ENCODE data around the gene SLC52A1.
"Not testable (repeated sequence)": the region's sequence is repeated elsewhere in the genome, so short reads cannot be mapped to it uniquely, and the experiment has no call there.

Gene SLC52A1

GRCh38 chr17:5032865-5033264, 2.4 kb downstream of the SLC52A1 start:
- no peak overlapping the region for H3K4me2 ChIP-seq (ENCODE audit: low read length, poor library complexity, severe bottlenecking)
- no peaks in the 10 kb centered on the region for H3K36me3 ChIP-seq (ENCODE audit: control insufficient read depth in 1 of 2, insufficient read depth in 2 of 2, low read depth in 1 of 2, low read length in 2 of 2)
- WGBS: 94% methylated on average over 6 of the region's 6 CpGs
- H2AFZ ChIP-seq (ENCODE audit: low read depth, low read length): no peak overlapping the region
- no peaks in the 10 kb centered on the region for H3K79me1 ChIP-seq (replicated peaks; ENCODE audit: low read length, poor library complexity, severe bottlenecking)
- H3K4ac ChIP-seq (ENCODE audit: low read depth in 1 of 2, low read length in 2 of 2): no peak overlapping the region
- H3K4me3 ChIP-seq (ENCODE audit: insufficient read depth in 1 of 2, low read depth in 1 of 2, low read length in 2 of 2): no peak overlapping the region
- peak overlapping the region in 1 of 2 experiments; percentile 79 for H3K14ac ChIP-seq (ENCODE audit: low read length in 2 of 2)
- peak overlapping the region in 1 of 2 experiments; percentile 13 for H2BK12ac ChIP-seq (ENCODE audit: low read length in 2 of 2)
- H4K91ac ChIP-seq (ENCODE audit: low read length): no peak overlapping the region
- no peak overlapping the region for H3K9ac ChIP-seq (ENCODE audit: low read length)
- no peak overlapping the region for H2BK15ac ChIP-seq (ENCODE audit: low read depth, poor library complexity, severe bottlenecking)
- peaks cover 3% of the 10 kb centered on the region for H3K4me1 ChIP-seq (ENCODE audit: control insufficient read depth, insufficient read depth, low read depth, low read length)
- H3K23ac ChIP-seq (ENCODE audit: low read length in 2 of 2): no peak overlapping the region
- H3K27me3 ChIP-seq (ENCODE audit: control insufficient read depth in 1 of 2, insufficient read depth in 1 of 2, low read length in 2 of 2): peaks cover 6 to 9% of the 10 kb centered on the region in 2 experiments
- no peaks in the 10 kb centered on the region for H3K9me3 ChIP-seq (ENCODE audit: control insufficient read depth, low read length)
- H4K8ac ChIP-seq (ENCODE audit: low read length): no peak overlapping the region
- no peak overlapping the region for H2BK5ac ChIP-seq (ENCODE audit: low read depth, low read length, poor library complexity, severe bottlenecking)
- no peak overlapping the region for H2AK5ac ChIP-seq (ENCODE audit: low read length, severe bottlenecking)
- no peak overlapping the region for H2BK120ac ChIP-seq (ENCODE audit: low read depth, low read length)
- no peak overlapping the region for H3K18ac ChIP-seq (ENCODE audit: low read depth in 1 of 2, low read length in 2 of 2)
- no peak overlapping the region for H3K27ac ChIP-seq (ENCODE audit: low read length, poor library complexity, severe bottlenecking)
- no peak for DNase-seq

DNA sequence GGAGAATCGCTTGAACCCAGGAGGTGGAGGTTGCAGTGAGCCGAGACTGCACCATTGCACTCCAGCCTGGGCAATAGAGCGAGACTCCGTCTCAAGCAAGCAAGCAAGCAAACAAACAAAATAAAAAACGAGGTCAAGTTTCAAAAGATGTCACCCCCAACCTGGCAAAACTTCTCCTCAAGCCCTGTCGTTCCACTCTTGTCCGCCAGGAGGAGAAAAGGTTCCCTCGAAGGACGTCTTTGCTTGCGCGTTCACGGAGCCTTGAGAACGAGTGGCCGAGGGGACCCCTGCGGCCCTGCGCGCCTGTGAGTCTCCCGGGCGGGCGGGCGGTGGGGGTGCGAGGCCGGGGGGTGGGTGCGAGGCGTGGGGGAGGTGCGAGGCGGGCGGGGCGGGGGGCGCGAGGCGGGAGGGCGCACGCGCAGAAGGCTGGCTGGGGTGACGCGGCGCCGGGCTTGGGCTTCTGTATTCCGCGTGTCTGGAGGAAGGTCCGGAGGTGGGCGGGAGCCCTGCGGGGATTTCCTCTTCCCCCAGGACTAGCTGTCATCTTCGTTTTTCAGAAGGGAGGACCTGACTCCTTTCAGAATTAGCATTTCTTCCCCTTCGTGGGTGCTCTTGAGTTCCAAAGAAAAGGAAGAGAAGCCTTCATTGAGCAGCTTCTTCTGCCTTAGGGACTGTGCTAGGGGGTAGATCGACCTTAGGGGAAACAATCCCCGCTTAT, 3.7 kb downstream of the SLC52A1 start:
- WGBS: 9% methylated on average over 30 of the region's 48 CpGs
- peak overlapping the region; percentile 46 to 72 for H3K4me3 ChIP-seq (ENCODE audit: insufficient read depth in 1 of 2, low read depth in 1 of 2, low read length in 2 of 2)
- H3K36me3 ChIP-seq (ENCODE audit: control insufficient read depth in 1 of 2, insufficient read depth in 2 of 2, low read depth in 1 of 2, low read length in 2 of 2): no peaks in the 10 kb centered on the region

DNA sequence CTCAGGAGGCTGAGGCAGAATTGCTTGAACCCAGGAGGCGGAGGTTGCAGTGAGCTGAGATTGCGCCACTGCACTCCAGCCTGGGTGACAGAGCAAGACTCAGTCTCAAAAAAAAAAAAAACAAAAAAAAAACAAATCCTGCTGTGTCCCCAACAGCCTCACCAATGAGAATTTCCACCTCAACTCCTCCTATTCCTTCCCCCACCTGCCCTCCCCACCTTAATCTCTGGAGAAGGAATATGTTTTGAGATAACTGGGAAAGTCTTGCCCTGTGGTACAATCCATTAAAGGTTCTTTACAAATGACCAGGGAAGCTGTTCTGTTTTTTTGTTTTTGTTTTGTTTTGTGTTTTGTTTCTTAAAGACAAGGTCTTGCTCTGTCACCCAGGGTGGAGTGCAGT, 5.1 kb downstream of the SLC52A1 start:
- not testable (repeated sequence) for H3K18ac ChIP-seq (ENCODE audit: low read depth in 1 of 2, low read length in 2 of 2); H3K9ac ChIP-seq (ENCODE audit: low read length); H3K4ac ChIP-seq (ENCODE audit: low read depth in 1 of 2, low read length in 2 of 2); H3K79me1 ChIP-seq (replicated peaks; ENCODE audit: low read length, poor library complexity, severe bottlenecking); H4K91ac ChIP-seq (ENCODE audit: low read length); H3K9me3 ChIP-seq (ENCODE audit: control insufficient read depth, low read length); DNase-seq; H3K4me1 ChIP-seq (ENCODE audit: control insufficient read depth, insufficient read depth, low read depth, low read length); H2BK15ac ChIP-seq (ENCODE audit: low read depth, poor library complexity, severe bottlenecking); H3K27ac ChIP-seq (ENCODE audit: low read length, poor library complexity, severe bottlenecking); H2AK5ac ChIP-seq (ENCODE audit: low read length, severe bottlenecking); H3K4me2 ChIP-seq (ENCODE audit: low read length, poor library complexity, severe bottlenecking); H3K4me3 ChIP-seq (ENCODE audit: insufficient read depth in 1 of 2, low read depth in 1 of 2, low read length in 2 of 2); H3K36me3 ChIP-seq (ENCODE audit: control insufficient read depth in 1 of 2, insufficient read depth in 2 of 2, low read depth in 1 of 2, low read length in 2 of 2); H4K8ac ChIP-seq (ENCODE audit: low read length); H2AFZ ChIP-seq (ENCODE audit: low read depth, low read length); H3K27me3 ChIP-seq (ENCODE audit: control insufficient read depth in 1 of 2, insufficient read depth in 1 of 2, low read length in 2 of 2); H2BK12ac ChIP-seq (ENCODE audit: low read length in 2 of 2); H2BK5ac ChIP-seq (ENCODE audit: low read depth, low read length, poor library complexity, severe bottlenecking); H3K14ac ChIP-seq (ENCODE audit: low read length in 2 of 2); H3K23ac ChIP-seq (ENCODE audit: low read length in 2 of 2); H2BK120ac ChIP-seq (ENCODE audit: low read depth, low read length)
- 97% methylated on average over 2 of the region's 2 CpGs for WGBS

More for the DNA sequence above, 3.7 kb downstream of the SLC52A1 start:
- peak; percentile 84 for DNase-seq
- Histone ChIP-seq H4K8ac (ENCODE audit: low read length) (no peak overlapping the region), H2AK5ac (ENCODE audit: low read length, severe bottlenecking) (no peak overlapping the region), H3K27me3 (ENCODE audit: control insufficient read depth in 1 of 2, insufficient read depth in 1 of 2, low read length in 2 of 2) (peaks cover 6 to 9% of the 10 kb centered on the region in 2 experiments), H3K23ac (ENCODE audit: low read length in 2 of 2) (no peak overlapping the region), H3K27ac (ENCODE audit: low read length, poor library complexity, severe bottlenecking) (no peak overlapping the region), H2BK15ac (ENCODE audit: low read depth, poor library complexity, severe bottlenecking) (no peak overlapping the region), H2BK12ac (ENCODE audit: low read length in 2 of 2) (no peak overlapping the region), H3K9ac (ENCODE audit: low read length) (peak overlapping the region; percentile 70), H3K9me3 (ENCODE audit: control insufficient read depth, low read length) (no peaks in the 10 kb centered on the region), H3K4me2 (ENCODE audit: low read length, poor library complexity, severe bottlenecking) (peak overlapping the region; percentile 8), H2BK5ac (ENCODE audit: low read depth, low read length, poor library complexity, severe bottlenecking) (no peak overlapping the region), H3K14ac (ENCODE audit: low read length in 2 of 2) (no peak overlapping the region), H3K18ac (ENCODE audit: low read depth in 1 of 2, low read length in 2 of 2) (no peak overlapping the region), H3K4me1 (ENCODE audit: control insufficient read depth, insufficient read depth, low read depth, low read length) (peaks cover 3% of the 10 kb centered on the region), H3K4ac (ENCODE audit: low read depth in 1 of 2, low read length in 2 of 2) (no peak overlapping the region), H2AFZ (ENCODE audit: low read depth, low read length) (no peak overlapping the region), H4K91ac (ENCODE audit: low read length) (no peak overlapping the region), H3K79me1 (replicated peaks; ENCODE audit: low read length, poor library complexity, severe bottlenecking) (no peaks in the 10 kb centered on the region), H2BK120ac (ENCODE audit: low read depth, low read length) (no peak overlapping the region)

- Histone ChIP-seq H4K8ac (ENCODE audit: low read length) (no peak overlapping the region), H2BK12ac (ENCODE audit: low read length in 2 of 2) (no peak overlapping the region), H3K9ac (ENCODE audit: low read length) (no peak overlapping the region), H3K23ac (ENCODE audit: low read length in 2 of 2) (no peak overlapping the region), H2BK120ac (ENCODE audit: low read depth, low read length) (no peak overlapping the region), H4K91ac (ENCODE audit: low read length) (no peak overlapping the region), H3K4me1 (ENCODE audit: control insufficient read depth, insufficient read depth, low read depth, low read length) (peaks cover 6% of the 10 kb centered on the region), H3K27ac (ENCODE audit: low read length, poor library complexity, severe bottlenecking) (no peak overlapping the region), H3K27me3 (ENCODE audit: control insufficient read depth in 1 of 2, insufficient read depth in 1 of 2, low read length in 2 of 2) (no peaks in the 10 kb centered on the region), H3K36me3 (ENCODE audit: control insufficient read depth in 1 of 2, insufficient read depth in 2 of 2, low read depth in 1 of 2, low read length in 2 of 2) (peaks cover 20 to 23% of the 10 kb centered on the region in 2 experiments), H2BK15ac (ENCODE audit: low read depth, poor library complexity, severe bottlenecking) (no peak overlapping the region), H2BK5ac (ENCODE audit: low read depth, low read length, poor library complexity, severe bottlenecking) (no peak overlapping the region), H3K4me2 (ENCODE audit: low read length, poor library complexity, severe bottlenecking) (no peak overlapping the region), H2AK5ac (ENCODE audit: low read length, severe bottlenecking) (no peak overlapping the region), H3K4ac (ENCODE audit: low read depth in 1 of 2, low read length in 2 of 2) (no peak overlapping the region), H2AFZ (ENCODE audit: low read depth, low read length) (no peak overlapping the region), H3K14ac (ENCODE audit: low read length in 2 of 2) (no peak overlapping the region), H3K4me3 (ENCODE audit: insufficient read depth in 1 of 2, low read depth in 1 of 2, low read length in 2 of 2) (no peak overlapping the region), H3K9me3 (ENCODE audit: control insufficient read depth, low read length) (no peaks in the 10 kb centered on the region), H3K18ac (ENCODE audit: low read depth in 1 of 2, low read length in 2 of 2) (no peak overlapping the region), H3K79me1 (replicated peaks; ENCODE audit: low read length, poor library complexity, severe bottlenecking) (peaks cover 11% of the 10 kb centered on the region)
- DNase-seq: no peak
- 70% methylated on average over 3 of the region's 5 CpGs for WGBS
These were observed 7.3 kb downstream of the SLC52A1 start for GRCh38 chr17:5027916-5028315.
